ENCODE results near the gene DOCK4.

- no peak for TF ChIP-seq EZH2 (IDR thresholded peaks at IDR 0.05; ENCODE audit: insufficient read depth, low read length)
- TF ChIP-seq CTCF (IDR thresholded peaks at IDR 0.05; ENCODE audit: insufficient read depth, low read depth, low read length) = no peak
These were observed 436.1 kb downstream of the DOCK4 start for GRCh38 chr7:111770116-111770515.
